Parathyroid adenoma (tissue), 2 donors: ENCODE measurements around the gene MPHOSPH8.
"Not testable (repeated sequence)": the region's sequence is repeated elsewhere in the genome, so short reads cannot be mapped to it uniquely, and the experiment has no call there.

Experiments
- H2AFZ ChIP-seq: fragments of 300-600 bp; sonication (generic); one replicate; pipeline ENCODE4 v1.7.0; 2017; ENCODE audit warnings: antibody characterized with exemption, mild to moderate bottlenecking
- H3K27ac ChIP-seq: fragments of 300-600 bp; sonication (generic); one replicate; pipeline ENCODE4 v1.7.0; 2017
- H3K27me3 ChIP-seq: fragments of 300-600 bp; sonication (generic); one replicate; pipeline ENCODE4 v1.7.0; 2017; ENCODE audit warnings: low read length; ENCODE audit not compliant: control insufficient read depth, insufficient read depth
- H3K36me3 ChIP-seq: fragments of 300-600 bp; sonication (generic); one replicate; pipeline ENCODE4 v1.7.0; 2017; ENCODE audit warnings: low read length; ENCODE audit not compliant: control insufficient read depth, insufficient read depth
- H3K4me1 ChIP-seq: fragments of 300-600 bp; sonication (generic); one replicate; pipeline ENCODE4 v1.7.0; 2017; ENCODE audit warnings: control low read depth
- H3K4me2 ChIP-seq: fragments of 300-600 bp; sonication (generic); one replicate; pipeline ENCODE4 v1.7.0; 2017; ENCODE audit warnings: low read length
- H3K4me3 ChIP-seq: fragments of 300-600 bp; sonication (generic); one replicate; pipeline ENCODE4 v1.7.0; 2017; ENCODE audit warnings: low read depth, low read length
- H3K79me2 ChIP-seq: fragments of 300-600 bp; sonication (generic); one replicate; pipeline ENCODE4 v1.7.0; 2017; ENCODE audit warnings: control low read depth
- H3K9ac ChIP-seq: fragments of 300-600 bp; sonication (generic); one replicate; pipeline ENCODE4 v1.7.0; 2017; ENCODE audit warnings: mild to moderate bottlenecking
- H3K9me3 ChIP-seq: fragments of 300-600 bp; sonication (generic); one replicate; pipeline ENCODE4 v1.7.0; 2017; ENCODE audit warnings: low read length; ENCODE audit not compliant: control insufficient read depth
- CTCF ChIP-seq: fragments of 300-600 bp; sonication (generic); IDR thresholded peaks from one replicate; pipeline ENCODE4 v1.7.0; 2017; ENCODE audit warnings: antibody characterized with exemption, mild to moderate bottlenecking
- donor health status: primary hyperparathyroidism.

Gene MPHOSPH8

GRCh38 chr13:19624265-19624664 is 9.2 kb upstream of the MPHOSPH8 start:
- Histone ChIP-seq H3K4me1 (no peaks in the 10 kb centered on the region), H2AFZ (no peak overlapping the region), H3K9ac (no peak overlapping the region), H3K4me2 (no peak overlapping the region), H3K79me2 (no peaks in the 10 kb centered on the region), H3K9me3 (no peaks in the 10 kb centered on the region), H3K36me3 (no peaks in the 10 kb centered on the region), H3K4me3 (no peak overlapping the region), H3K27me3 (no peaks in the 10 kb centered on the region), H3K27ac (no peak overlapping the region)
- TF ChIP-seq CTCF = no peak

DNA sequence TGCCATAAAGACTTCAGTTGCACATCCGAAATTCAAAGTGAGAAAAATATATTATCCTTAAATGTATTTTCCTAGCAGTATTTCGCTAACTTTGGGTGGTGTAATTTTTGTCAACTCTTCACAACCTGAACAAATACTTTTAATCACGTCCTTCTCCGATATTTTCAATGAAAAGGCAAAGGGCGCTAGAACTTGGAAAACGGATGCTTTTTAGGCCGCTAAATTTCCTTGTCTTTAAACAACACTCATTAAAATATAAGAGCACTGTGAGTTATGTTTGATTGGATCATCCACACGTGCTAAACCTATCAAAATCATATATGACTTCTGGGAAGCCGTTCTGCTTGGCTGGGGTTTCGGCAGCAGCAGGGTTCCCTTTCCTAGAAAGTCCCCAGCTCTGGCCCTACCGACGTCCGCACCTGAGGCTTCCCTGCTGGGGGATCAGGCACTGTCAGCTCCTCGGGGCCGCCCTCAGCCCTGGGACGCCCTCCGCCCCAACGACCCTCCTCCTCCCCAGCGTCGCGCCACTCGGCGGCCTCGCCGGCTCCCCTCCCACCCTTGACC is 462 bp upstream of the MPHOSPH8 start:
- Histone ChIP-seq H3K36me3 (no peaks in the 10 kb centered on the region), H3K27ac (peak overlapping the region; percentile 66), H3K9ac (no peak overlapping the region), H3K4me1 (no peaks in the 10 kb centered on the region), H3K9me3 (no peaks in the 10 kb centered on the region), H3K4me3 (peak overlapping the region; percentile 89), H2AFZ (peak overlapping the region; percentile 68), H3K4me2 (peak overlapping the region; percentile 78), H3K27me3 (no peaks in the 10 kb centered on the region), H3K79me2 (peaks cover 12% of the 10 kb centered on the region)
- no peak for TF ChIP-seq CTCF

DNA sequence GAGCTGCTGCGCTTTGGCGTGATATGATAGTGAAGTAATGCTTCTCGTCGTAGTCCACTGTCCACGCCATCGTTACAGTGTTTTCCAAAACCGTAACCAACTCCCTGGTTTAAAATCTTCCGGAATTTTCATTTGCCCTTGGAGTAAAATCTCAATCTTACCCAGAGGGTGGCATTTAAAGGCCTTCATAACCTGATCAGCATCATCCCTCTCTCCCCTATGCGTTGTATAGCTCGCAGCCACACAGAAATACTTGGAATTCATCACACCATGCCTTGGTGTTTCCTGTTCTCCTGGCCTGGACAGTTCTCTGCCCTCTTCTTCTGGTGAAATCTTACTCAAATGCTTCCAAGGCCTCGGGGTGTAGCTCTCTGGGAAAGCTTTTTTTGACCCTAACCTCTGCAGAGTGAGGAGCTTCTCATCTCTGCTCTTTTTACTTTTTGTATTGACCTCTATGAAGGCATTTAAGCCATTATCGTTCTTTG is 839 bp downstream of the MPHOSPH8 start:
- H3K4me3 ChIP-seq = peak overlapping the region; percentile 89
- H3K4me2 ChIP-seq = peak overlapping the region; percentile 78
- no peaks in the 10 kb centered on the region for H3K27me3 ChIP-seq
- no peak overlapping the region for H3K9ac ChIP-seq
- H3K36me3 ChIP-seq = no peaks in the 10 kb centered on the region
- TF ChIP-seq CTCF = no peak
- peak overlapping the region; percentile 68 for H2AFZ ChIP-seq
- no peaks in the 10 kb centered on the region for H3K9me3 ChIP-seq
- peaks cover 14% of the 10 kb centered on the region for H3K79me2 ChIP-seq
- H3K4me1 ChIP-seq = no peaks in the 10 kb centered on the region
- peak overlapping the region; percentile 66 for H3K27ac ChIP-seq

DNA sequence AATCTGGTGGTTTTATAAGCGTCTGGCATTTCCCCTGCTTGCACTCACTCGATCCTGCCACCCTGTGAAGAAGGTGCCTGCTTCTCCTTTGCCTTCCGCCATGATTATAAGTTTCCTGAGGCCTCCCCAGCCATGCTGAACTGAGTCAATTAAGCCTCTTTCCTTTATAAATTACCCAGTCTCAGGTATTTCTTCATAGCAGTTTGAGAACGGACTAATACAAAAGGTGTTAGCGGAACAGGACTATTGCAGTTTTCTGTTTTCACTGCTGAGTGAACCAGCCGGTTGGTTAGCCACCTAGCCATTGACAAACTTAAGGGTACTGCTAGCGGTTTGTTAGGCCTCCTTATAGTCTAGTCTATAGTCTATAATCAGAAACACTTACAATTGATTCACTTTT is 2.5 kb downstream of the MPHOSPH8 start:
- H2AFZ ChIP-seq, H3K9me3 ChIP-seq, H3K4me3 ChIP-seq, H3K27ac ChIP-seq, H3K9ac ChIP-seq, H3K4me1 ChIP-seq, H3K27me3 ChIP-seq, H3K4me2 ChIP-seq, H3K36me3 ChIP-seq: not testable (repeated sequence)
- H3K79me2 ChIP-seq = peaks cover 17% of the 10 kb centered on the region

- no peak for TF ChIP-seq CTCF
- H3K9me3 ChIP-seq = no peaks in the 10 kb centered on the region
Measured at GRCh38 chr13:19643652-19644051, 10.2 kb downstream of the MPHOSPH8 start.

More at GRCh38 chr13:19643652-19644051, 10.2 kb downstream of the MPHOSPH8 start:
- Histone ChIP-seq H3K4me2 (no peak overlapping the region), H3K27ac (no peak overlapping the region), H3K79me2 (peaks cover 3% of the 10 kb centered on the region), H3K4me1 (peaks cover 4% of the 10 kb centered on the region), H3K36me3 (no peaks in the 10 kb centered on the region), H3K27me3 (no peaks in the 10 kb centered on the region), H2AFZ (no peak overlapping the region), H3K9ac (no peak overlapping the region), H3K4me3 (no peak overlapping the region)
